CD4-positive, alpha-beta T cell treated with Interleukin-12 subunit alpha and Interleukin-12 subunit beta, for 1 hour (primary cell): ENCODE data around the gene ATG16L1.
"Not testable (repeated sequence)": the region's sequence is repeated elsewhere in the genome, so short reads cannot be mapped to it uniquely, and the experiment has no call there.

Experiments
- DNase-seq: peaks from one replicate; pipeline ENCODE4 v3.0.0-alpha.2; 2020

The ATG16L1 gene

DNA sequence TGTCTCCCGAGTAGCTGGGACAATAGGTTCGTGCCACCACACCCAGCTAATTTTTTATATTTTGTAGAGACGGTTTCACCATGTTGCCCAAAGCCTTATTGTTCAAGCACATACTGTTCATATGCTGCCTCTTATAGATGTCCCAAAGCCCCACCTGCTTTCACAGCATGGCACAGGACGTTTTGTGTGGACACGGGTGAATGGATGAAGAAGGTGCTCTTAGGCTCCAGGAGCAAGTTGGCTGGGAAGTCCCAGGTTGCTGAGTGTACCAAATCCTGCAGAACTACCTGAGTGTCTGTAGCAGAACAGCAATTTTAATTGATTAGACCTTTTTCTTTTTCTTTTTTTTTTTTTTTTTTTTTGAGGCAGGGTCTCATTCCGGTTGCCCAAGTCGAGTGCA lies 45.6 kb downstream of the ATG16L1 start:
- no peak for DNase-seq

DNA sequence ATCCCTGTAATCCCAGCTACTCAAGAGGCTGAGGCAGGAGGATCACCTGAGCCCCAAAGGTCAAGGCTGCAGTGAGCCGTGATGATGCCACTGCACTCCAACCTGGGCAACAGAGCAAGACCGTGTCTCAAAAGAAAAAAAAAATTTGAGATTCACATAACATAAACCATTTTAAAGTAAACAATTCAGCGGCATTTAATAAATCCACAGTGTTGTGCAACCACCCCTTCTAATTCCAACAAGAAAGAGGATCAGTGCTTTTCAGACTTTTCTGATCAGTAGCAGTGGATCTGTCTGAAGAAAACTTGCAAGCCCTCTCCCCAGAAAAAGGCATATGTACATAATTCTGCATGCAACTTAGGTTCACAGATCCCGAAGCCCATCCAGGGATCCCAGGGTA lies 48.9 kb downstream of the ATG16L1 start:
- no peak for DNase-seq

DNA sequence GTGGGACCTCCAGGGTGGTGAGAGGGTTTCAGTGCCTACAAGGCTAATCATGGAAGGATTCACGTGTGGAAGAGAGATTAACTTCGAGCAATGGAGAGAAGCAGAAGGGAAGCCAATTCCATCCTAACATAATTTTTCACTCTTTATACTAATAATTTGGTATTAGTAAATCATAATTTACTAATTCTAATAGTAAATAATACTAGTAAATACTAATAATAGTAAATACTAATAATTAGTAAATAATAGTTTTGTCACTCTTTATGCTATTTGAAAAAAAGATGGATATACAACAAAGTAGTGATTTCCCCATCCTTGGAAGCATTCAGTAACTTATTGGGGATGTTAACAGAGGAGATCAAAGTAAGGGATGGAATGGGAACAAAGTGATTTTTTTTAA lies 49.8 kb downstream of the ATG16L1 start:
- no peak for DNase-seq

DNA sequence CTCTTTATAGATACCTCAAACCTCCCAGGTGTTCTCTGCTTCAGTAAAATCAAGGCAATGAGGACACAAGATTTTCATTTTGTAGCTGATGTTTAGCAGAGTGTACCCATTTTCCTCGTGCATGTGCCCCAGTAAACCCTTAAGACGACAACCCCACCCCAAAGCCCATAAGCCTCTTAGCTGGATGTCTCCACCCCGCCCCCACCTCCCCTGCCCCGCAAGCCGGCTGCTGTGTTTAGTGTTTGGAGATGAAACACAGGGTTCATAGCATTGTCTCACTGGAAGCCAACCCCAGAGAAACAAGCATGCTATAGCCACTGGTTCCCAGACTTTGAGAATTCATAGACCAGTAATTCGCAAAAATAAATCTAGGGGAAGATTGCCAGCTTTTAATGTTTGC lies 50.3 kb downstream of the ATG16L1 start:
- no peak for DNase-seq

DNA sequence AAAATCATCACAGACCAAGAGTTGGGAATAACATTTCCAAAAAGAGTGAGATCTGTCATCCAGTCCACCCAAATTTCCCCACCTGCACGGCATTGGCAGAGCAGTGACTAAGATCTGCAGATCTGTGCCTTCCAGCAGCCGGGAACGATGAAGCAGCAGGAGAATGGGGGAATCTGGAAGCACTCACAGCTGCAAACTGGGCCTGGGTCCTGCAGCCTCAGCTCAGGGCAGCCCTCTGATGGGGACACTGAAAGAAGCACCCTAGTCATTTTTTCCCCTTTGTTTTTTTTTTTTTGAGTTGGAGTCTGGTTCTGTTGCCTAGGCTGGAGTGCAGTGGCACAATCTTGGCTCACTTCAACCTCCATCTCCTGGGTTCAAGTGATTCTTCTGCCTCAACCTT lies 51.8 kb downstream of the ATG16L1 start:
- DNase-seq, result no peak

DNA sequence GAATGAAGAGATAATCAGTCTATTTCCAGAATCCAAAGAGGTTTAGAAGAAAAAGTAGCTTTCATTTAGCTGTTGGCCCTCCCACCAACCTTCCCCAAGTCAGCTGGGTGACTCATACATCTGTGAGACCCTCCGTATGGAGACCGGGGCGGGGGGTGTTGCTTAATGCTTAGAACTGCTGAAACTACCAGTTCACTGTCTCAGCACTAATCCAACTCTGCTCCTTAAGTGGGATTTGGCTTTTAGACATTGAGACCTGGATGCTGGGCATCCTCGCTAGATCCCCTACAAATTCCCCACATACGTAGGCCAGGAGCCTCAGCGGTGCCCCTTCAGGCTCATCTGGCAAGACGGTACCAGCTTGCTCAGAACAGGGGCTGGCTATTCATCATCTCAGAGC lies 56.1 kb downstream of the ATG16L1 start, which contains the start of gene SAG:
TSS of gene SAG (plus strand) at position 252 of the 400 bp plus-strand sequence. CDS start 1,374 bp downstream, outside the sequence.
- no peak for DNase-seq

DNA sequence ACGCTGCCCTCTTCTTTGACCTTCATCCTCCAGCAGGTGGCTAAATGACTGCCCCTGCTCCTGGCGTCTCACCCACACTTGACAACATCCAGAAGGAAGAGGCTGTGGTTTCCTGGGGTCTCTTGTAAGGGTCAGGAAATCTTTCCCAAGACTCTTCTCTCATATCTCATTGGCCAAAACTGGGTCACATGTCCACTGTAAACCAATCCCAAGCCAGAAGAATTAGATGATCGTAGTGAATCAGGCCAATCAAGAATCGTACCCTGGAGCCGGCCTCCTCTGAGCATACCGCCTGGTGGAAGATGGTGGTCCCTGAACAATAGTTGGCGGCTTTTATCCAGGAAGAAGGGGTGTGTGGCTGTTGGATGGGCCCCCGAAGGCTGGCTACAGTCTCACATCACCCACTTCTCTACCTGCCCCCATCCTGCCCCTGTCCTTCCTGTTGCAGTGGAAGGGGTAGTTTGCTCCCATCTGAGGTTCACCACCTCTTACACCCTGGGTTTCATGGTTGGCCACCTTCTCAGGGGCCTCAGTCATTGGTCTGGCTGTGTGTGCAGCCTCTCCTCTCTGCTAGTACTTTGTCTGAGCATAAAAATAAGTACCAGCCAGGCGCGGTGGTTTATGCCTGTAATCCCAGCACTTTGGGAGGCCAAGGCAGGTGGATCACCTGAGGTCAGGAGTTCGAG lies 59.9 kb downstream of the ATG16L1 start:
- no peak for DNase-seq

DNA sequence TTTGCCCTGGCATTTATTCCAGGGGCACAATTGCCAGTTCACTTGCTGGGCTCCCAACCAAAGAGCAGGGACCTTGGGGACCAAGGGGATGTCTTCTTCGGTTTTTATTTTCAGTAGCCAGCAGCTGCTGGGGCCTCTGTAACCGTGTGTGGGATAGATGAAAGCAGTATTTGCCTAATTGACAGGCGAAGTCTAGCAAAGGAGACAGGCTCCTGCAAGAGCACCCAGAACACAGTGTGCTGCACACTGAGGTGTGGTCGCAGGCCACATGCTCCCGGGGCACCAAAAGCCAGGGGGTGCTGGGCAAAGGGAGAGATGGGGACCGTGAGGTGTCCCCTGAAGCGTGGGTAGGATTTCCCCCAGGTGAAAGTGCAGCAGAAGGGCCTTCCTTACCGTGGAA lies 61.4 kb downstream of the ATG16L1 start:
- no peak for DNase-seq

DNA sequence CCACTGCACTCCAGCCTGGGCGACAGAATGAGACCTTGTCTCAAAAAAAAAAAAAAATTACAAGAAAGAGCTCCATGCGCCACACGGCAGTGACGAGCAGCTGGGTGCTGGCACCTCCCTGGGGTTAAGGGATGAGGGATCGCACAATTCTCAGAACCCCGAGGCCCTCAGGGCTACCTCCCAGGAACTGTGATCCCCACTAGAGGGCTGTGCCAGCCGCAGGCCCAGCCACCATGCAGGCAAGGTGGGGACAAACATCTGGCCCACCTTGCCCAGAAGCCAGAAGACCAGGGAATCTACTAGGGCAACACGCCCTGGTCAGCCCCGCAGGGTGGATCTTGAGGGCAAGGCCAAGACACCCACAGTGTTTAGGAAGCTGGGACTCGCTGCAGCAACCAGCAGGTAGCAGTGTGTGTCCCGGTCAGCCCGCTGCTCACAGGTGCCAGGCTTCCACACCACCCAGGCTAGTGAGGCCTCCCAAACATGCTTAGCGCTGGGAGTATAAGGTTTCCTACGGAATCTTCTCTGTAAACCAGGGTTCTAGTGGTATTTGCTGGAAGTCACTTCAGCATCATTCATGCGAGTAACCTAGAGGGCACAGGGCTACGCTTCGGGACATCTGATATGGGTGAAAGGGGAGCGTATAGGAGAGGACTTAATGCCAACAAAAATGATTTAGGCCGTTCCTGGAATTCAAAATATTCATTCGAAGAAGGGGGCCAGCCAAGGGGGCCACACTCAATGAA lies 62.9 kb downstream of the ATG16L1 start:
- DNase-seq, result no peak

DNA sequence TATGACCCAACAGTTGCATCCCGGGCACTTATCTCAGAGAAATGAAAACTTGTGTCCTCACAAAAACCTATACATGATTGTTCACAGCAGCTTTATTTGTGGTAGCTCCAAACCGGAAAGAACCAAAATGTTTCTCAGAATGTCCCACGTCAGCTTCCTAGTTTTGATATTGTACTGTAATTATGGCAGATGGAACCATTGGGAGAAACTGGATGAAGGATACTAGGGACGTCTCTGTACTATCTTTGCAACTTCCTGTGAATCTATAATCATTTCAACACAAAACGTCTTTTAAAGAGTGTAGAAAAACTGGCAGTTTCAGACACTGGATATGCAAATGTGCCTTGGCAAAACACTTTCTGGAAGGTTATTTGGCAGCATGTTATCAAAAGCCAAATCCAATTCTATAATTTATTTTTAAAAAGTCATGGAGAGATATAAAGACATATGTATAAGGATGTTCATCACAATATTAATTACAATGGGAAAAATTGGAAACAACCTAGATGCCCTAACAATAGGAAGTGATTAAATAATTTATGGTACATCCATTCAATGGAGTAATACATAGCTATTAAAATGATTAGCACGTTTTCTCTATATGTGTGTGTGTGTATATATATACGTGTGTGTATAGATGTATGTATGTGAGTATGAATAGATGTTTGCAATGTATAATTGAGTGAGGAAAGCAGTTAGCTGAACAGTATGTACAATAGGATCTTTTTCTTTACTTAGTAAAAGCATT lies 65.9 kb downstream of the ATG16L1 start:
- no peak for DNase-seq

DNA sequence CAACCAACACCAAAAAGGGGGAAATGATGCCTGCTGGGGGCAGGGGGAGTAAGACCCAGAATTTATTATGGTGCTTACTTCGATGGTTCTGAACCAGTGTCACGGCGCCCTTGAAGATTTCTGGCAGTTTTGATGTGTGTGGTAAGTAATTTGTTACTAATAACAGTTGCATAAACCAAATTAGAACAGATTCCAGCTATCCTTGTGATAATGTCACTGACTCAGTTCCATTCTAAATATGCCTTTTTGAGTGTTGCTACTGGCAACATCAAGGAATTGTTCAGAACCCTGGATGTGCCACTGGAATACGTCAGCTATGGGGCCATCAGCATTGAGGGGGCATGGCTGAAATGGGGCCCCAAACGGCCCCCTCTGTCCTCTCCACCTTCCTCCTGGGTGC lies 67.8 kb downstream of the ATG16L1 start:
- DNase-seq, result no peak

DNA sequence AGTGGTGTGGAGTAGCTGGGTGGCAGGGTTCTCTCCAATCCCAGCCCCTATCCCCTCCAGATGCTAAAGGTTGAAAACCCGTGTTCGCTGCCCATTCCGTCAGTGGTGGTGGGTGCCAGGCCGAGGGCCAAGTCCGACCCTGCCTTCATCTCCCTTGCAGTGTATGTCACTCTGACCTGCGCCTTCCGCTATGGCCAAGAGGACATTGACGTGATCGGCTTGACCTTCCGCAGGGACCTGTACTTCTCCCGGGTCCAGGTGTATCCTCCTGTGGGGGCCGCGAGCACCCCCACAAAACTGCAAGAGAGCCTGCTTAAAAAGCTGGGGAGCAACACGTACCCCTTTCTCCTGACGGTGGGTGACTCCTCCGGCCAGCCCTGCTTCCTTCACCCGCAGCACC lies 69.0 kb downstream of the ATG16L1 start:
- DNase-seq, result no peak

DNA sequence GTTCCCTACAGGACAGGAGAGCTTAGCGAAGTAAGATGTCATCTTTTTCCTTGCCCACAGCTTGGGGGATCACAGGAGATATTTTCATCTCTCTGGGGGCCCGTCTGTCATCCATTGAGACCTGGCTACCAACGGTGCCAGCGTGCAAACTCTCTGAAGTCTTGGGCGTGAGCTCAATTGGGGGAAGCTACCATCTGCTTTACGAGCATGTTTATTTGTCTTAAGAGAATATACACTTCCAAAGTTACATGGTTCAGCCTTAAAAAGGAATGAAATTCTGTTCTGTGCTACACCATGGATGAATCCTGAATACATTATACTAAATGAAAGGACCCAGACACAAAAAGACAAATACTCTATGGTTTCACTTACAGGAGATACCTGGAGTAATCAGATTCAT lies 69.7 kb downstream of the ATG16L1 start:
- no peak for DNase-seq

DNA sequence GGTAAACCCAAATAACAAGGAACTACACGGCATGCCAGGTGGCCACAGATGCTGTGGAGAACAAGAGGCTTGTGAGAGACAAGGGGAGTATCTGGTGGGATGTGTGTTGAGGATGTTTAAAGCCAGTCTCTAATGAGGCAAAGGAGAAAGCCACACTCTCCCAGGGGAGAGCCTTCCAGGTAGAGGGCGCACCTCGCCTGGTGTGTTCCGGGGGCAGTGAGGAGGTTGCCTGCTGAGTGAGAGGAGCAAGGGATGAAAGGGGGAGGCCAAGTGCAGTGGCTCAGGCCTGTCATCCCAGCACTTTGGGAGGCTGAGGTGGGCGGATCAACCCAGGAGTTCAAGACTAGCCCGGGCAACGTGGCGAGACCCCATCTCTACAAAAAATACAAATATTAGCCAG lies 72.4 kb downstream of the ATG16L1 start:
- DNase-seq, result no peak

DNA sequence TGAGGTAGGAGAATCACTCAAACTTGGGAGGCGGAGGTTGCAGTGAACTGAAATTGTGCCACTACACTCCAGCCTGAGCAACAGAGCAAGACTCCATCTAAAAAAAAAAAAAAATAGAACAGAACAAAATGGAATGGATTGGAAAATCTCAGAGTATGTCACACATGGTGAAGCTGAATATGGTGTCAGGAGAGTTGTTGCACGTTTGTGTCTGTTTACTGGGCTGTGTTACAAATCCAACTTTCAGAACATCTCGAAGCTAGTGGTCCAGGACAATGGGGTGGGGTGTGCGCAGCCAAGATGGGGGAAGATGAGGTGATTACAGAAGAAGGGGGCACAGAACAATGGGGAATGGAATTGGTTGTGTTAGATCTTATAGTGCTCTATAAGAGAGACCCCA lies 73.8 kb downstream of the ATG16L1 start:
- DNase-seq, result no peak

DNA sequence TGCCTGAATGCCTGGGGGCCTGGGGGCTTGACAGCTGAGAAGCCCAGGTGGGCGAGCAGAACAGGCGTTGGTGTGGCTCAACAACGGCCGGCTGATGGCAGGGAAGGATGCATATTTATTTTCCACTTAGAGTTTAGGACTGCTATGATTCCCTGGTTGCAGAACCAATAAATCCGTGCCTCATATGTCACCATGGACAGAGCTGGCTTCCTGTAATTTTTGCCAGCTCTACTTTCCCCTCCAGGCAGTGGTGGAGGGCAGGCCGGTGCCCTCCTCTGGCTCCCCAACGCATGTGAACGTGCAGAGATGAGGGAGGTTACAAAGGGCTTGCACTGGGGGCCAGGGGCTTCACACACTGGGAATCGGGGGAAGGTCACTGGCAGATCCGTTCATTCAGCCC lies 74.3 kb downstream of the ATG16L1 start:
- no peak for DNase-seq

DNA sequence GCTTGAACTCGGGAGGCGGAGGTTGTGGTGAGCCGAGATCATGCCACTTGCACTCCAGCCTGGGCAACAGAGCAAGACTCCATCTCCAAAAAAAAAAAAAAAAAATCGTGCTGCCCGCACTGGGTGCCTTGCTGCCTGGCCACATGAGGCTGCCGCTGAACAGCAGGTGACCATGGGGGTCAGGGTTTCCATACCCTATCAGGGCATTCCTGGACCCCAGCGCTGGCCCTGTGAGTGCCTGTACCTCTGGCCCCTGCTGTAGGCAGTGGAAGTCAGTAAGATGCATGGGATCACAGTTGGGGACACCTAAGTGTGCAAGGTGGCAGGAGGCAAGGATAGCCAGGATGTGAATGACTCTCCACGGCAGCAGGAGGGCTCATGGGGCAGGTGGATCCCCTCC lies 75.0 kb downstream of the ATG16L1 start:
- no peak for DNase-seq

DNA sequence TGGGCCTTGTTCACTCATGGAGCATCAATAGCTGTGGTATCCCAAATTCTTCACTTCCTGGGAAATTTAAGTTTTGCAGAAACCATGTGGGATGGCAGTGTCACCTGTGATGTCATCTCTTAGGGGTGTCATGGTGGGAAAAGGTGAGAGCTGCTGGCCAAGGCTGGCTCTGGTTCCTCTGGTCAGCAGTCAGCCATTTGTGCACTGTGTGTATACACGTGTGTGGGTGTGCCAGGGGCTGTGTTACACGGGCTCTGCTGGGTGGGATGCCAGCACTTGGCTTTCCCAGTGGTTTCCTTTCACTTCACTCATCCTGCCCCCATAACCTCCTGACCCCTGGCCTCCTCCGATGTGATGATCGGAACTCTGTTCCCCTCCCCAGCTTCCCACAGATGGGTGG lies 77.4 kb downstream of the ATG16L1 start:
- DNase-seq, result no peak

DNA sequence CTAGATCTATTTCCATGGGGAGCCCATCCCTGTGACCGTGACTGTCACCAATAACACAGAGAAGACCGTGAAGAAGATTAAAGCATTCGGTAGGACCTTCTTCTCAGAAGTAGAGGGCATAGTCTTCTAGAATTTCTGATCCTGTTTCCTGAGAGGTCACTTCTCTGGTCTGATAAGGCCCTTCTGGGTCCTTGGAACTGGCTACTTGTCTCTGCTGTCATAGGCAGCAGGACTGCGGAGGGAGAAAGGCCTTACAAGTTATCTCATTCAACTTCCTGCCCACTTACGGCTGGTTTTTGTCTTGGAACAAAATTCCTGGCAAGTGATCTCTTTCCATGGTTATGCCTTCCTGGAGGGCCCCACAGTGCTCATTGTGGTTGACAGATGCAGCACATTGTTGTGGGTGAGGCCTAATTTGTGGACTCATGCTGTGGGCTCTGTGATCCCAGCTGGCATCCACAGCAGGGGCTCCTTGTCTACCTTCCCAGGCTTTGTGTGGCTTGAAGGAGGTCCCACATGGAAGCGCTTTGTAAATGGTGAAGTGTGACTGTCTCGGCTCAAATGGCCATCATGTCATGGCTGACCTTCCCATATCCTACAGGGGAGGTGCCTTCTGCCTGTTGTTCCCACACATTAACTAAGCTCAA lies 78.1 kb downstream of the ATG16L1 start:
- no peak for DNase-seq

DNA sequence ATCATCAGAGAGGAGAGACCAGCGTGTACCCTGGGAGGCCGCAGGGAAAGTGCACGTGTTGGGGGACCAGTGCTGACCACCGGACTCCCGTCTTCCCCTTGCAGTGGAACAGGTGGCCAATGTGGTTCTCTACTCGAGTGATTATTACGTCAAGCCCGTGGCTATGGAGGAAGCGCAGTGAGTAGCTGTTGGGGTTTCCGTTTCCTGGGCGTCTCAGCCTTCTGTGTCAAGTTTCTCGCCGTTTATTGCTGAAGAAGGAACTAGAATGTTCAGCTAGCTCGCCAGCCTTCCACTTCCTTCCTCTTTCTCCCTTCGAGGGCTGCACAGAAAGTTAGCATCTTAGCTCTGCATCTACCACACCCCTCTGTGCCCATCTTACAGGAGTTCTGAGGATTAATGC lies 80.1 kb downstream of the ATG16L1 start:
- DNase-seq, result peak; percentile 87

DNA sequence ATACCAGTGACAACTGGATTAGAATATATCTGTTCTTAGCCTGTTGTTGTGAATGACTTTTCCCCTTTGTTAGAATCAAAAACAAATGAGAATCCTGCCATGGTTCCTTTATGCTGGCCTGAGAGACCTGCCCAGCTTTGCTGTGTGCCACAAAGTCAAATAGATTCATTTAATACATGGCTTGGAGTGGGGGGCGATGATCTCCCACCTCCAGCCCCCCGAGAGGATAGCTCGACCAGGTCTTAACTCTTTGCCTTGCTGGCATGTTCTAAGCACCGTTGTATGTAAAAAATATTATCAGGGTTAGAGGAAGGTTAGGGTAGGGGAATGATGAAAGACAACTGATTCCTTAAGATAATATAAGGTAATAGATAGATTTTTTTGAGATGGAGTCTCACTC lies 80.7 kb downstream of the ATG16L1 start:
- no peak for DNase-seq

DNA sequence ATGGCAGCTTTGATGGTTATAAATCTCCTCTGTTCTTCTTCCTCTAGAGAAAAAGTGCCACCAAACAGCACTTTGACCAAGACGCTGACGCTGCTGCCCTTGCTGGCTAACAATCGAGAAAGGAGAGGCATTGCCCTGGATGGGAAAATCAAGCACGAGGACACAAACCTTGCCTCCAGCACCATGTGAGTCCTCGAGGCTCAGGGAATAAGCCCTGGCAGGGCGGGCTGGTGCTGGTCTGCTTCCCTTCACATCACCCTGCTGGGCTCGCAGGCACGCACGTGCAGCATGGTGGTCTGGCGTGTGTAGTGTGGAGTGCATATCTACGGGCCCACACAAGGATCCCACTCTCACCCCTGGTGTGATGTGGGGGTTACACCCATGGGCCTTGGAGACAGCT lies 83.4 kb downstream of the ATG16L1 start:
- DNase-seq, result no peak

DNA sequence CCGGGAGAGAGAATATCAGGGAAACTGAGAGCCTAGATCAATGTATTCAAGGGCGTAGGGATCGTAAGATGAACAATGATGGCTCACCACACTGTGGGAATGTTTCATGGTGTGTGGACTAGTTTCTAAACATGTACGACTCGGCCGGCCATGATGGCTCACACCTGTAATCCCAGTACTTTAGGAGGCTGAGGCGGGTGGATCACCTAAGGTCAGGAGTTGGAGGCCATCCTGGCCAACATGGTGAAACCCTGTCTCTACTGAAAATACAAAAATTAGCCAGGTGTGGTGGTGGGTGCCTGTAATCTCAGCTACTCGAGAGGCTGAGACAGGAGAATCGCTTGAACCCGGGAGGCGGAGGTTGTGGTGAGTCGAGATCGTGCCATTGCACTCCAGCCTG lies 84.6 kb downstream of the ATG16L1 start:
- not testable (repeated sequence) for DNase-seq

DNA sequence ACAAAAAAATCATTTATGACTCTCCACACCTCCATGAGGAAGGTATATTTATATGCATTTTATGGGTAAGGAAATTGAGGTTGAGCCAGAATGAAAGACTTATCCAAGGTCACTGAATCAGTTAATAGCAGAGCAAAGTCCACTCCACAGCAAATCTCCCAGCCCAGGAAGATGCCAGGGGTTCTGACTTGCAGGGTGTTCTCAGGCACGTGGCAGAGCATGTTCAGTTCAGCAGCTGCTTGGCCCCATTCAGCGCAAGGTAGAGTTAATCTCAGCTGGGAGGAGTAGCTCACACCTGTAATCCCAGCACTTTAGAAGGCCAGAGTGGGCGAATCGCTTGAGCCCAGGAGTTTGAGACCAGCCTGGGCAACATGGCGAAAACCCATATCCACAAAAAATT lies 85.1 kb downstream of the ATG16L1 start:
- DNase-seq, result no peak
